Cardiac muscle cell (in vitro differentiated cells and primary cell): ENCODE data around the gene KRAS. TPM values are rescaled to one million over a fixed set of nuclear protein-coding genes. Genes with fewer than 3 reads are reported as not detected.

ENCODE experiments used
- DNase-seq, 2 donors: peaks; one replicate each; pipeline versions ENCODE4 v3.0.0 to v3.0.0-alpha.2; 2010 to 2017; ENCODE audit warnings: low read depth in 1 of 2, low spot score in 1 of 2
- H3K27ac ChIP-seq: fragments of 200-600 bp; sonication (generic); 2 replicates; pipeline ENCODE4 v1.5.1; 2016
- H3K27me3 ChIP-seq: fragments of 200-600 bp; sonication (generic); 2 replicates; pipeline ENCODE4 v1.6.0; 2016; ENCODE audit warnings: control low read depth
- H3K36me3 ChIP-seq: fragments of 200-600 bp; sonication (generic); 2 replicates; pipeline ENCODE4 v1.5.1; 2016; ENCODE audit warnings: control low read depth
- H3K4me1 ChIP-seq: fragments of 200-600 bp; sonication (generic); 2 replicates; pipeline ENCODE4 v1.8.1; 2017; ENCODE audit warnings: low read depth, mild to moderate bottlenecking, mixed run types
- H3K4me3 ChIP-seq: fragments of 200-600 bp; sonication (generic); 2 replicates; pipeline ENCODE4 v1.5.1; 2016; ENCODE audit warnings: mild to moderate bottlenecking
- H3K9me3 ChIP-seq: fragments of 200-600 bp; sonication (generic); 2 replicates; pipeline ENCODE4 v1.5.1; 2017; ENCODE audit warnings: low read depth, mild to moderate bottlenecking, control low read depth
- CTCF ChIP-seq: IDR thresholded peaks from 2 replicates; pipeline ENCODE4 v1.5.1; 2012; ENCODE audit warnings: low read depth, mild to moderate bottlenecking, low read length
- polyA plus RNA-seq: library from polyadenylated mRNA; unstranded; fragments of >200 nt; fragmentation: Nextera tagmentation; extraction: Ambion mirVana; gene quantifications from 2 replicates; pipeline ENCODE4 v1.2.1, GENCODE V29; 2016
- total RNA-seq: library from RNA; depleted of rRNA; stranded (reverse); fragments of >200 nt; gene quantifications from 2 replicates; pipeline ENCODE4 v1.2.3, GENCODE V29; 2016

KRAS gene
- total and polyA plus RNA-seq, 2 experiments from 2014 or later, result 13.9 to 30.4 TPM

GRCh38 chr12:25242981-25243679 lies 7.6 kb downstream of the KRAS start:
- Histone ChIP-seq H3K27me3 (no peaks in the 10 kb centered on the region), H3K9me3 (no peaks in the 10 kb centered on the region), H3K27ac (peak overlapping the region; percentile 15), H3K4me3 (no peak overlapping the region), H3K4me1 (no peaks in the 10 kb centered on the region), H3K36me3 (peaks cover 3% of the 10 kb centered on the region)
- DNase-seq, result peak in 1 of 2 donors; percentile 46
- no peak for TF ChIP-seq CTCF

GRCh38 chr12:25241167-25242020 lies 9.3 kb downstream of the KRAS start:
- H3K4me3 ChIP-seq, result no peak overlapping the region
- no peaks in the 10 kb centered on the region for H3K27me3 ChIP-seq
- peak; percentile 51 to 70 for DNase-seq
- TF ChIP-seq CTCF, result peak; percentile 67
- no peaks in the 10 kb centered on the region for H3K9me3 ChIP-seq
- H3K27ac ChIP-seq, result no peak overlapping the region
- H3K4me1 ChIP-seq, result no peaks in the 10 kb centered on the region
- peaks cover 3% of the 10 kb centered on the region for H3K36me3 ChIP-seq

- Histone ChIP-seq H3K4me3 (no peak overlapping the region), H3K4me1 (no peaks in the 10 kb centered on the region), H3K27me3 (no peaks in the 10 kb centered on the region), H3K27ac (no peak overlapping the region), H3K9me3 (no peaks in the 10 kb centered on the region), H3K36me3 (no peaks in the 10 kb centered on the region)
- TF ChIP-seq CTCF, result no peak
- DNase-seq, result no peak
Measured at GRCh38 chr12:25236626-25237025, 14.1 kb downstream of the KRAS start.

GRCh38 chr12:25236190-25236589 lies 14.5 kb downstream of the KRAS start:
- Histone ChIP-seq H3K4me1 (no peaks in the 10 kb centered on the region), H3K27me3 (no peaks in the 10 kb centered on the region), H3K4me3 (no peak overlapping the region), H3K36me3 (no peaks in the 10 kb centered on the region), H3K27ac (no peak overlapping the region), H3K9me3 (no peaks in the 10 kb centered on the region)
- TF ChIP-seq CTCF, result no peak
- peak in 1 of 2 donors; percentile 20 for DNase-seq

- peaks cover 9% of the 10 kb centered on the region for H3K36me3 ChIP-seq
- no peak for TF ChIP-seq CTCF
- no peaks in the 10 kb centered on the region for H3K27me3 ChIP-seq
- no peak overlapping the region for H3K4me3 ChIP-seq
- no peak for DNase-seq
- H3K9me3 ChIP-seq, result no peaks in the 10 kb centered on the region
- no peak overlapping the region for H3K27ac ChIP-seq
- peaks cover 5% of the 10 kb centered on the region for H3K4me1 ChIP-seq
Measured at GRCh38 chr12:25213338-25213737, 37.4 kb downstream of the KRAS start.
